ENCODE data around the gene MTUS2. TPM values are rescaled to one million over a fixed set of nuclear protein-coding genes. Genes with fewer than 3 reads are reported as not detected.

The MTUS2 gene
- total RNA-seq, 1 donor from 2014 or later: 6.8 TPM

DNA sequence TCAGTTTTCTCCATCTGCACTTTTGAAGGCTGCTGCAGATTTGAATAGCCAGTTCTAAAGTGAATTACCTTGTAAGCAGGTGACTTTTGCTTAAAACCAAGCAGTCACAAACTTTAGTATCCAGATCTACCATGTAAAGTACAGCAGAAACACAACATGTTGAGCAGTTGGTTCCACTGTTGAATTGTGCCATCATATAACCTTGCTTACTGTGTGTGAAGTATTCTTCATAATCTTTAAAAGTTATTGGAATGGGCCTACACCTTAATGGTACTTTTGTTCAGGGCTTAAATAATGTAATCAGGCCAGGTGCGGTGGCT is 23.2 kb upstream of the MTUS2 start:
- Mint-ChIP-seq H3K36me3 (ENCODE audit: unreplicated experiment) (no peaks in the 10 kb centered on the region), H3K4me1 (ENCODE audit: low read depth, unreplicated experiment) (no peaks in the 10 kb centered on the region)
- no peak for DNase-seq

GRCh38 chr13:28805193-28805819 is 14.8 kb upstream of the MTUS2 start:
- DNase-seq: peak; percentile 73
- TF ChIP-seq, protein P1, sequence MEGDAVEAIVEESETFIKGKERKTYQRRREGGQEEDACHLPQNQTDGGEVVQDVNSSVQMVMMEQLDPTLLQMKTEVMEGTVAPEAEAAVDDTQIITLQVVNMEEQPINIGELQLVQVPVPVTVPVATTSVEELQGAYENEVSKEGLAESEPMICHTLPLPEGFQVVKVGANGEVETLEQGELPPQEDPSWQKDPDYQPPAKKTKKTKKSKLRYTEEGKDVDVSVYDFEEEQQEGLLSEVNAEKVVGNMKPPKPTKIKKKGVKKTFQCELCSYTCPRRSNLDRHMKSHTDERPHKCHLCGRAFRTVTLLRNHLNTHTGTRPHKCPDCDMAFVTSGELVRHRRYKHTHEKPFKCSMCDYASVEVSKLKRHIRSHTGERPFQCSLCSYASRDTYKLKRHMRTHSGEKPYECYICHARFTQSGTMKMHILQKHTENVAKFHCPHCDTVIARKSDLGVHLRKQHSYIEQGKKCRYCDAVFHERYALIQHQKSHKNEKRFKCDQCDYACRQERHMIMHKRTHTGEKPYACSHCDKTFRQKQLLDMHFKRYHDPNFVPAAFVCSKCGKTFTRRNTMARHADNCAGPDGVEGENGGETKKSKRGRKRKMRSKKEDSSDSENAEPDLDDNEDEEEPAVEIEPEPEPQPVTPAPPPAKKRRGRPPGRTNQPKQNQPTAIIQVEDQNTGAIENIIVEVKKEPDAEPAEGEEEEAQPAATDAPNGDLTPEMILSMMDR (IDR thresholded peaks at IDR 0.05; ENCODE audit: partially characterized antibody, unreplicated experiment): peak; percentile 64
- H3K4me1 Mint-ChIP-seq (ENCODE audit: low read depth, unreplicated experiment): no peaks in the 10 kb centered on the region
- no peak overlapping the region for H3K27ac Mint-ChIP-seq (ENCODE audit: unreplicated experiment)
- peaks cover 17% of the 10 kb centered on the region for H3K36me3 Mint-ChIP-seq (ENCODE audit: unreplicated experiment)
- peaks cover 3% of the 10 kb centered on the region for H3K9me3 Mint-ChIP-seq (ENCODE audit: unreplicated experiment)
- no peak overlapping the region for H3K4me3 Mint-ChIP-seq (ENCODE audit: unreplicated experiment)
- no peaks in the 10 kb centered on the region for H3K27me3 Mint-ChIP-seq (ENCODE audit: unreplicated experiment)

More for the DNA sequence above, 23.2 kb upstream of the MTUS2 start:
- Mint-ChIP-seq H3K27ac (ENCODE audit: unreplicated experiment) (no peak overlapping the region), H3K9me3 (ENCODE audit: unreplicated experiment) (no peaks in the 10 kb centered on the region), H3K4me3 (ENCODE audit: unreplicated experiment) (no peak overlapping the region), H3K27me3 (ENCODE audit: unreplicated experiment) (no peaks in the 10 kb centered on the region)
- TF ChIP-seq, protein P1 (IDR thresholded peaks at IDR 0.05; ENCODE audit: partially characterized antibody, unreplicated experiment): peak; percentile 50

DNA sequence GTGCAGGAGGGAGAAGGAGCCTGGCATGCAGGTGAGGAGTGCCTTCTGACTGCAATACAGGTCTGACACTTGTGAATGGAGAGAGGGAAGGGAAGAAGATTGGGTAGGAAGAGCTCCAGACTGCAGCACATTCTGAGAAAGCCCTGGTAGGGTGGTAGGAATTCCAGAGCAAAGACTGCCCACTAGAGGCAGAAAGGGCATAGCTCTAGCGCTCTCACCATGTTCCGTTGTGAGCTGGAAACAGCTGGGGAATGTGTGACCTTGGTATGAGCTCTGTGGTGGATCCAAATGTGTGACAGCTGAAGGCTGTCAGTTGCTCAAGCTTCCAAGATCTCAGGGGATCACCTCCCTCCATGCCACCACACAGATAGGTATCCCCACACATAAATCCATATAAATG is 2.9 kb upstream of the MTUS2 start:
- Mint-ChIP-seq H3K36me3 (ENCODE audit: unreplicated experiment) (peaks cover 8% of the 10 kb centered on the region), H3K9me3 (ENCODE audit: unreplicated experiment) (peaks cover 2% of the 10 kb centered on the region), H3K27me3 (ENCODE audit: unreplicated experiment) (peaks cover 5% of the 10 kb centered on the region), H3K4me3 (ENCODE audit: unreplicated experiment) (peak overlapping the region; percentile 7), H3K27ac (ENCODE audit: unreplicated experiment) (no peak overlapping the region), H3K4me1 (ENCODE audit: low read depth, unreplicated experiment) (no peaks in the 10 kb centered on the region)
- DNase-seq: no peak
- TF ChIP-seq, protein P1 (IDR thresholded peaks at IDR 0.05; ENCODE audit: partially characterized antibody, unreplicated experiment): no peak

DNA sequence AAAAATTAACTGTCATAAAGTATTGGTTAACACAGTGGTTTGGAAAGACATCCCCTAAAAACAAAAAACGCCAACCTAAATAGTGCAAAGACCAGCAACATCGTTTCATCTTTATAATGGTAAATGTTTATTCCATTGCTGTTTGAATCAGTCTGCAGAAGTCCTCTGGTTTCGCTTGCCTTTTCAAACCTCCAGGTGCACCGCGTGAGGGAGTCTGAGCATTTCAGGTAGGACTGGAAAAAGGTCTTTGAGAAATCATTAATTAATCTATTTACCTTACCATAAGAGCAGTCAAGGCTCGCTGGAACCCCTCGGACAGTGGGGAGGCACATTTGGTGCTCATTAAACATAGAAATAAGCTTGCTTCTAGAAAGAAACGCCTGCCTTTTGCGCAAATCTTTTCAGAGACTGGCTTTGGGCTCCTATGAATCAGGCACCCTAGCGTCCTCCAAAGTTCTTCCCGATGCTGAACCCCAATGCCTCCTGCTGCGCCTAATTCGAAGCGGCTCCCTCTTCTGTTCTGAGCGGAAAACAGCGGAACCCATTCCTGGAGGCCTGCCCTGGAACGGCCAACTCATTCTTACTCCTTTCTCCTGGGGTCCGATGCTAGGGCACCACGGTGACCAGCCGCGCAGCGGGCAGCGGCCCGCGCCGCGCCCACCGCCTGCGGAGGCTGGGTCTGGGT is 951 bp upstream of the MTUS2 start:
- Mint-ChIP-seq H3K27ac (ENCODE audit: unreplicated experiment) (no peak overlapping the region), H3K4me1 (ENCODE audit: low read depth, unreplicated experiment) (no peaks in the 10 kb centered on the region), H3K4me3 (ENCODE audit: unreplicated experiment) (peak overlapping the region; percentile 76), H3K9me3 (ENCODE audit: unreplicated experiment) (peaks cover 5% of the 10 kb centered on the region), H3K27me3 (ENCODE audit: unreplicated experiment) (peaks cover 7% of the 10 kb centered on the region), H3K36me3 (ENCODE audit: unreplicated experiment) (peaks cover 8% of the 10 kb centered on the region)
- DNase-seq: no peak
- TF ChIP-seq, protein P1 (IDR thresholded peaks at IDR 0.05; ENCODE audit: partially characterized antibody, unreplicated experiment): no peak

DNA sequence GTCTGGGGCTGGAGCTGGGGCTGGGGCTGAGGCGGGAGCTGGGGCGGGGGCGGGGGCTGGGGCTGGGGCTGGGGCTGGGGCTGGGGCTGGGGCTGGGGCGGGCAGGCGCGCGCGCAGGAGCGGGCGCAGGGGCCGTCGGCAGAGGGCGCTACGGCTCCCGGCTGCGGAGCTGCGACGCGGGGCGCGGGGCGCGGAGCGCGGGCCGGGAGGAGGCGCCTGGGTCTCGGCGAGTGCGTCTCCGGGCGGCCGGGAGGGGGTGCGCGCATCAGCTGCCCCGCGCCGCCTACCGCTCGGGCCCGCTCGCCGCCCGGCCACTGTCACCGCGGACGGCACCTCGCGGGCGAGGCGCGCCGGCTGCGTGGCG is 422 bp upstream of the MTUS2 start:
- Mint-ChIP-seq H3K9me3 (ENCODE audit: unreplicated experiment) (peaks cover 6% of the 10 kb centered on the region), H3K27me3 (ENCODE audit: unreplicated experiment) (peaks cover 7% of the 10 kb centered on the region), H3K27ac (ENCODE audit: unreplicated experiment) (no peak overlapping the region), H3K4me1 (ENCODE audit: low read depth, unreplicated experiment) (peaks cover 3% of the 10 kb centered on the region), H3K4me3 (ENCODE audit: unreplicated experiment) (no peak overlapping the region), H3K36me3 (ENCODE audit: unreplicated experiment) (peaks cover 8% of the 10 kb centered on the region)
- TF ChIP-seq, protein P1 (IDR thresholded peaks at IDR 0.05; ENCODE audit: partially characterized antibody, unreplicated experiment): peak; percentile 27
- peak; percentile 93 for DNase-seq

Measured in glutamatergic neuron (in vitro differentiated cells).